PC-9 (cell line): ENCODE measurements around the gene GOLIM4. TPM values are rescaled to one million over a fixed set of nuclear protein-coding genes. Genes with fewer than 3 reads are reported as not detected.

Source experiments
- BruUV-seq: library from RNA; stranded (reverse); fragments of 400-500 nt; replicated peaks from 2 replicates; lab custom pipeline; 2021; lab: Mats Ljungman, UMichigan
- CTCF ChIA-PET: fragments of 300-600 bp; sonication (Branson Sonifier 250); formaldehyde crosslinking; loops from one replicate; lab custom pipeline; 2022; ENCODE audit warnings: antibody characterized with exemption; lab: Charles Lee
- POLR2A ChIA-PET: fragments of 300-600 bp; sonication (Branson Sonifier 250); formaldehyde crosslinking; loops from one replicate; lab custom pipeline; 2022; ENCODE audit warnings: antibody characterized with exemption; ENCODE audit not compliant: unreplicated experiment; lab: Charles Lee
- DNase-seq, 2 experiments: peaks; one replicate each; pipeline versions ENCODE4 v3.0.0 to v3.0.0-alpha.2; 2015 to 2022; ENCODE audit warnings: mixed read lengths in 1 of 2
- H2AFZ ChIP-seq: fragments of 200-600 bp; sonication (generic); 2 replicates; pipeline ENCODE4 v1.8.1; 2017; ENCODE audit warnings: antibody characterized with exemption
- H3F3A ChIP-seq: fragments of 200-600 bp; sonication (generic); 2 replicates; pipeline ENCODE4 v1.8.1; 2017; ENCODE audit warnings: antibody characterized with exemption, mild to moderate bottlenecking, low read depth; ENCODE audit not compliant: insufficient read depth
- H3K27ac ChIP-seq: fragments of 200-600 bp; sonication (generic); 2 replicates; pipeline ENCODE4 v1.6.1; 2016; ENCODE audit warnings: mixed run types
- H3K27me3 ChIP-seq: fragments of 200-600 bp; sonication (generic); 2 replicates; pipeline ENCODE4 v1.6.1; 2016; ENCODE audit warnings: low read depth, mixed run types; ENCODE audit not compliant: insufficient read depth
- H3K36me3 ChIP-seq: fragments of 200-600 bp; sonication (generic); 2 replicates; pipeline ENCODE4 v1.6.1; 2016; ENCODE audit warnings: low read depth, mixed run types
- H3K4me1 ChIP-seq: fragments of 200-600 bp; sonication (generic); replicated peaks from 2 replicates; pipeline ENCODE4 v1.6.1; 2016; ENCODE audit warnings: mixed run types; ENCODE audit not compliant: insufficient read depth
- H3K4me2 ChIP-seq: fragments of 200-600 bp; sonication (generic); 2 replicates; pipeline ENCODE4 v1.6.1; 2017; ENCODE audit warnings: mixed run types
- H3K4me3 ChIP-seq: fragments of 200-600 bp; sonication (generic); 2 replicates; pipeline ENCODE4 v1.6.1; 2016; ENCODE audit warnings: mixed run types
- H3K79me2 ChIP-seq: fragments of 200-600 bp; sonication (generic); 2 replicates; pipeline ENCODE4 v1.6.1; 2017; ENCODE audit warnings: low read depth, mixed run types
- H3K9me2 ChIP-seq: fragments of 200-600 bp; sonication (generic); 2 replicates; pipeline ENCODE4 v1.8.1; 2017; ENCODE audit warnings: mild to moderate bottlenecking; ENCODE audit not compliant: insufficient read depth
- H3K9me3 ChIP-seq: fragments of 200-600 bp; sonication (generic); 2 replicates; pipeline ENCODE4 v1.8.1; 2016; ENCODE audit warnings: low read depth; ENCODE audit not compliant: insufficient read depth
- H4K20me1 ChIP-seq: fragments of 200-600 bp; sonication (generic); 2 replicates; pipeline ENCODE4 v1.8.1; 2017; ENCODE audit not compliant: insufficient read depth
- EZH2 ChIP-seq: fragments of 200-600 bp; sonication (generic); IDR thresholded peaks from 2 replicates; pipeline ENCODE4 v1.8.0; 2017; ENCODE audit warnings: antibody characterized with exemption, low read depth
- intact Hi-C: fragments of 100-400 bp; cut with micrococcal nuclease; formaldehyde crosslinking; loops from one replicate; pipeline ENCODE4 v1.10.0; 2022; ENCODE audit not compliant: unreplicated experiment
- total RNA-seq: library from RNA; stranded (reverse); gene quantifications from 2 replicates; pipeline ENCODE4 v1.2.3, GENCODE V29; 2021
- TF ChIP-seq, protein P1 (sequence below): fragments of 200-600 bp; sonication (generic); conservative IDR thresholded peaks from 2 replicates; pipeline ENCODE4 v1.6.1; 2017; ENCODE audit warnings: mixed run types, antibody characterized with exemption, mild to moderate bottlenecking, moderate library complexity

Gene GOLIM4
- total RNA-seq, 1 experiment from 2014 or later: 17.5 TPM

DNA sequence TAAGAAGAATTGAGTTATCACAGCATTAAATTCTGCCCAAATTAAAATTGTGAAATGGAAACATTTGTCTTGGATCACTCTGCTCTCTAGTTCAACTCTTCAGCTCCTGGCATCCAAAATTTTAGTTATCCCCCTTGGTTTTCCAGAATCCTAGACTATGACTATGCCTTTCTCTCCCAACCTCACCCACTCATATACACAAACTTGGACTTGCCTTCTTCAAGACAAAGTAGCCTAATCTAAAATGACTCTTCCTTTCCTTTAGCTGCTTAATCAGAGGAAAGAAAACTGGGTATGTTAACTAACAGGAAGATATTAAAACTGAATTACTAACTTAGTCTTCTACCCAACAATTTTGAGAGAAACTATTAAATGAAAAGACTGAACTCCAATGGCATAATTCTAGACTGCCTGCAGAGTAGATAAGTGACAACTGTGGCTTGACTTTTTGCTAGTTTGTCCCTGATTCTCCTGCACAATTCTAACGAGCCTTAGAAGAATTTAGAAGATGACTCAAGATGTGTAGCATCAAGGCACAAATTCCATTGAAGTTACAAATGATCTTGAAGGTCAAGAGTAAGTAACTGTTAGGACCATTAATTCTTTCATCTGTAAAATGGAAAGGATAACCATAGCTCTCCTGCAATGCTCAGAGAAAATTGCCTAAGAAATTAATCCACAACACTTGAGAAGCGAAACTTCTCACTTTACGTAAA is 5.2 kb upstream of the GOLIM4 start:
- ChIA-PET POLR2A (no interaction called here), CTCF (interaction anchor here (0.7 kb wide), 1 partner anchor 64 kb away, joined by 4 read pairs; no protein-coding TSS in a partner anchor)
- H3K36me3 ChIP-seq: no peaks in the 10 kb centered on the region
- no peak overlapping the region for H3K4me3 ChIP-seq
- BruUV-seq: no TSS peak
- no peaks in the 10 kb centered on the region for H3K27me3 ChIP-seq
- no peaks in the 10 kb centered on the region for H3K9me3 ChIP-seq
- H3K79me2 ChIP-seq: no peaks in the 10 kb centered on the region
- no peaks in the 10 kb centered on the region for H3K9me2 ChIP-seq
- intact Hi-C loops: no loop called here
- peaks cover 7% of the 10 kb centered on the region; the same call in 1 of the 2 replicates for H3F3A ChIP-seq
- H2AFZ ChIP-seq: no peak overlapping the region
- TF ChIP-seq EZH2: no peak
- TF ChIP-seq, protein P1, sequence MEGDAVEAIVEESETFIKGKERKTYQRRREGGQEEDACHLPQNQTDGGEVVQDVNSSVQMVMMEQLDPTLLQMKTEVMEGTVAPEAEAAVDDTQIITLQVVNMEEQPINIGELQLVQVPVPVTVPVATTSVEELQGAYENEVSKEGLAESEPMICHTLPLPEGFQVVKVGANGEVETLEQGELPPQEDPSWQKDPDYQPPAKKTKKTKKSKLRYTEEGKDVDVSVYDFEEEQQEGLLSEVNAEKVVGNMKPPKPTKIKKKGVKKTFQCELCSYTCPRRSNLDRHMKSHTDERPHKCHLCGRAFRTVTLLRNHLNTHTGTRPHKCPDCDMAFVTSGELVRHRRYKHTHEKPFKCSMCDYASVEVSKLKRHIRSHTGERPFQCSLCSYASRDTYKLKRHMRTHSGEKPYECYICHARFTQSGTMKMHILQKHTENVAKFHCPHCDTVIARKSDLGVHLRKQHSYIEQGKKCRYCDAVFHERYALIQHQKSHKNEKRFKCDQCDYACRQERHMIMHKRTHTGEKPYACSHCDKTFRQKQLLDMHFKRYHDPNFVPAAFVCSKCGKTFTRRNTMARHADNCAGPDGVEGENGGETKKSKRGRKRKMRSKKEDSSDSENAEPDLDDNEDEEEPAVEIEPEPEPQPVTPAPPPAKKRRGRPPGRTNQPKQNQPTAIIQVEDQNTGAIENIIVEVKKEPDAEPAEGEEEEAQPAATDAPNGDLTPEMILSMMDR: no peak
- no peak overlapping the region for H3K27ac ChIP-seq
- no peaks in the 10 kb centered on the region for H4K20me1 ChIP-seq
- H3K4me2 ChIP-seq: no peak overlapping the region
- DNase-seq: no peak
- H3K4me1 ChIP-seq: peaks cover 8% of the 10 kb centered on the region

DNA sequence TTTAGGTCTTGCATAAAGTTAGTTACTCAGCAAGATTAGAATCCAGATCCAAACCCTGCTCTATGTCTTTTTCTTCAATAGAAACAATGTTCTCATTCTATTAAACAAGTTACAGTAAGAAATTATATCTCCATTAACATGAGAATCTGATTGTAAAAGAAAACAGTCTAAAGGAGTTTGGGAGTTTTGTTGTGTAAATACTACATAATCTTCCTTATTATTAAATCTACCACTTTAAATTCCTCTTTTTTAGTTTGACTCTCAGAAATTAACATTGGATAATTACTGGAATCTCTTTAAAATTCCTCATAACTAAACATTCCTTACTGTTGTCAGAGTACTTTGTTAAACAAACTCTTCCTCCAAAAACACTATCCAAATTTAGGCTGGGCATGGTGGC is 1.7 kb upstream of the GOLIM4 start:
- no peaks in the 10 kb centered on the region for H3K36me3 ChIP-seq
- peaks cover 16% of the 10 kb centered on the region; the same call in 1 of the 2 replicates for H3F3A ChIP-seq
- TF ChIP-seq, protein P1: no peak
- no peak for TF ChIP-seq EZH2
- BruUV-seq: no TSS peak
- ChIA-PET CTCF (no interaction called here), POLR2A (no interaction called here)
- intact Hi-C loops: no loop called here
- H4K20me1 ChIP-seq: no peaks in the 10 kb centered on the region
- peaks cover 17% of the 10 kb centered on the region; the same call in 1 of the 2 replicates for H3K79me2 ChIP-seq
- H3K4me3 ChIP-seq: no peak overlapping the region
- H3K27me3 ChIP-seq: no peaks in the 10 kb centered on the region
- no peak for DNase-seq
- no peaks in the 10 kb centered on the region for H3K9me2 ChIP-seq
- no peak overlapping the region for H3K27ac ChIP-seq
- H2AFZ ChIP-seq: no peak overlapping the region
- peak overlapping the region; percentile 97 for H3K4me2 ChIP-seq
- H3K4me1 ChIP-seq: peaks cover 21% of the 10 kb centered on the region
- no peaks in the 10 kb centered on the region for H3K9me3 ChIP-seq

GRCh38 chr3:168096210-168096652 is 507 bp upstream of the GOLIM4 start:
- H2AFZ ChIP-seq: peak overlapping the region; percentile 93
- no peaks in the 10 kb centered on the region for H3K9me2 ChIP-seq
- intact Hi-C loops: no loop called here
- peak overlapping the region; percentile 92 for H3K4me3 ChIP-seq
- H3K9me3 ChIP-seq: no peaks in the 10 kb centered on the region
- H3K4me1 ChIP-seq: peaks cover 33% of the 10 kb centered on the region
- peak overlapping the region; percentile 97 for H3K4me2 ChIP-seq
- H3K79me2 ChIP-seq: peaks cover 25% of the 10 kb centered on the region; the same call in 1 of the 2 replicates
- TF ChIP-seq EZH2: no peak
- TF ChIP-seq, protein P1: no peak
- H3F3A ChIP-seq: peaks cover 16% of the 10 kb centered on the region; the same call in 1 of the 2 replicates
- CTCF ChIA-PET: no interaction called here
- H3K27ac ChIP-seq: peak overlapping the region; percentile 67
- DNase-seq: peak; percentile 72 to 82
- H3K36me3 ChIP-seq: no peaks in the 10 kb centered on the region
- no TSS peak for BruUV-seq
- POLR2A ChIA-PET: interaction anchor here (0.6 to 0.8 kb wide), 2 partner anchors 22 to 1730 kb away, joined by 3 to 7 read pairs; no protein-coding TSS in a partner anchor
- H3K27me3 ChIP-seq: no peaks in the 10 kb centered on the region
- no peaks in the 10 kb centered on the region for H4K20me1 ChIP-seq
